Naive B cell (primary cell): ENCODE data around the gene NUCKS1. TPM values are rescaled to one million over a fixed set of nuclear protein-coding genes. Genes with fewer than 3 reads are reported as not detected.
A peak's percentile ranks its signal among the peaks of the same experiment; 100 is the strongest.

Source experiments
- ATAC-seq, 2 donors: fragments of 150-1000 bp; cut with Tn5 transposase; 2 replicates each; pipeline ENCODE4 v1.10.0; 2021; ENCODE audit warnings: low read depth in 2 of 2, mild to moderate bottlenecking in 2 of 2, moderate library complexity in 2 of 2
- DNase-seq: peaks from one replicate; pipeline ENCODE4 v3.0.0; 2022
- H3K27ac Mint-ChIP-seq, 6 donors: one replicate each; pipeline ENCODE4 v1.8.0; 2020 to 2022; ENCODE audit warnings: mild to moderate bottlenecking in 6 of 6, mixed read lengths in 6 of 6, moderate library complexity in 5 of 6, inconsistent platforms in 2 of 6
- H3K27me3 Mint-ChIP-seq, 3 donors: one replicate each; pipeline ENCODE4 v1.8.0; 2021 to 2022; ENCODE audit warnings: mixed read lengths in 3 of 3, mild to moderate bottlenecking in 1 of 3
- H3K36me3 Mint-ChIP-seq, 2 donors: one replicate each; pipeline ENCODE4 v1.8.0; 2020 to 2022; ENCODE audit warnings: mixed read lengths in 2 of 2, inconsistent platforms in 1 of 2, mild to moderate bottlenecking in 1 of 2
- H3K4me1 Mint-ChIP-seq, 3 donors: one replicate each; pipeline ENCODE4 v1.8.0; 2020 to 2022; ENCODE audit warnings: mixed read lengths in 3 of 3, inconsistent platforms in 1 of 3, mild to moderate bottlenecking in 1 of 3, moderate library complexity in 1 of 3
- H3K4me3 Mint-ChIP-seq, 8 donors: one replicate each; pipeline ENCODE4 v1.8.0; 2020 to 2022; ENCODE audit warnings: mild to moderate bottlenecking in 8 of 8, mixed read lengths in 8 of 8, moderate library complexity in 8 of 8, inconsistent platforms in 2 of 8
- H3K9me3 Mint-ChIP-seq, 7 donors: one replicate each; pipeline ENCODE4 v1.8.0; 2020 to 2022; ENCODE audit warnings: mixed read lengths in 7 of 7, mild to moderate bottlenecking in 5 of 7, inconsistent platforms in 2 of 7, moderate library complexity in 1 of 7
- polyA plus RNA-seq, 6 donors: library from polyadenylated mRNA; unstranded; fragments of 300-500 nt; fragmentation: Illumina TruSeq; gene quantifications; one replicate each; pipeline ENCODE4 v1.2.3, GENCODE V29; 2021; ENCODE audit warnings: low read depth in 6 of 6

The NUCKS1 gene
- polyA plus RNA-seq, 6 donors from 2014 or later, result 4.9 to 18.9 (median 16.2) TPM

DNA sequence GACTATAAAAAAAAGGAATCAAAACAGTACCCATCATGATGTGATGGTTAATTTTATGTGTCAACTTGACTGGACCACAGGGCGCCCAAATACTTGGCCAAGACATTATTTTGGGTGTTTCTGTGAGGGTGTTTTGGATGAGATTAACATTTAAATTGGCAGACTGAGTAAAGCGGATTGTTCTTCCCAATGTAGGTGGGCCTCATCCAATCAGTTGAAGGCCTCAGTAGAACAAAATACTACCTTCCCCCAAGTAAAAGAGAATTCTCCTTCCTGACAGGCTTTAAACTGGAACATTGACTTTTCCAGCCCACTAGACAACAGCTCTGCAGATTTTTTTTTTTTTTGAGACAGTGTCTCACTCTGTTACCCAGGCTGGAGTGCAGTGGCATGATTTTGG is 14.6 kb upstream of the NUCKS1 start:
- DNase-seq, result no peak
- no peaks in the 10 kb centered on the region for H3K36me3 Mint-ChIP-seq
- H3K4me1 Mint-ChIP-seq, result peaks cover 0 to 7% (median 2%) of the 10 kb centered on the region in 3 donors
- no peak overlapping the region for H3K4me3 Mint-ChIP-seq
- H3K9me3 Mint-ChIP-seq, result no peaks in the 10 kb centered on the region
- ATAC-seq, result no peak
- H3K27me3 Mint-ChIP-seq, result no peaks in the 10 kb centered on the region
- peak overlapping the region in 1 of 6 donors; percentile 65 for H3K27ac Mint-ChIP-seq

- no peaks in the 10 kb centered on the region for H3K36me3 Mint-ChIP-seq
- H3K4me1 Mint-ChIP-seq, result peaks cover 0 to 7% (median 0%) of the 10 kb centered on the region in 3 donors
- no peaks in the 10 kb centered on the region for H3K9me3 Mint-ChIP-seq
- DNase-seq, result no peak
- no peak for ATAC-seq
- no peak overlapping the region for H3K4me3 Mint-ChIP-seq
- H3K27ac Mint-ChIP-seq, result no peak overlapping the region
- H3K27me3 Mint-ChIP-seq, result no peaks in the 10 kb centered on the region
These were observed 14.0 kb upstream of the NUCKS1 start for GRCh38 chr1:205763980-205764379.

- peaks cover 0 to 5% of the 10 kb centered on the region in 2 donors for H3K36me3 Mint-ChIP-seq
- peak overlapping the region in 1 of 6 donors; percentile 93 for H3K27ac Mint-ChIP-seq
- H3K4me1 Mint-ChIP-seq, result peaks cover 0 to 7% (median 0%) of the 10 kb centered on the region in 3 donors
- H3K27me3 Mint-ChIP-seq, result no peaks in the 10 kb centered on the region
- no peak overlapping the region for H3K4me3 Mint-ChIP-seq
- no peak for ATAC-seq
- no peak for DNase-seq
- no peaks in the 10 kb centered on the region for H3K9me3 Mint-ChIP-seq
These were observed 10.6 kb upstream of the NUCKS1 start for GRCh38 chr1:205760606-205761005.

- Mint-ChIP-seq H3K4me3 (peak overlapping the region in 1 of 8 donors; percentile 35), H3K27me3 (no peaks in the 10 kb centered on the region), H3K27ac (no peak overlapping the region), H3K9me3 (no peaks in the 10 kb centered on the region), H3K4me1 (no peaks in the 10 kb centered on the region), H3K36me3 (peaks cover 0 to 5% of the 10 kb centered on the region in 2 donors)
- no peak for ATAC-seq
- DNase-seq, result no peak
These were observed 6.6 kb upstream of the NUCKS1 start for GRCh38 chr1:205756552-205756951.

GRCh38 chr1:205754857-205755256 is 4.9 kb upstream of the NUCKS1 start:
- no peak overlapping the region for H3K4me3 Mint-ChIP-seq
- H3K4me1 Mint-ChIP-seq, result peaks cover 0 to 10% (median 8%) of the 10 kb centered on the region in 3 donors
- no peak for ATAC-seq
- H3K27me3 Mint-ChIP-seq, result no peaks in the 10 kb centered on the region
- H3K27ac Mint-ChIP-seq, result no peak overlapping the region
- no peaks in the 10 kb centered on the region for H3K9me3 Mint-ChIP-seq
- H3K36me3 Mint-ChIP-seq, result peaks cover 5% of the 10 kb centered on the region in 2 donors
- DNase-seq, result no peak

DNA sequence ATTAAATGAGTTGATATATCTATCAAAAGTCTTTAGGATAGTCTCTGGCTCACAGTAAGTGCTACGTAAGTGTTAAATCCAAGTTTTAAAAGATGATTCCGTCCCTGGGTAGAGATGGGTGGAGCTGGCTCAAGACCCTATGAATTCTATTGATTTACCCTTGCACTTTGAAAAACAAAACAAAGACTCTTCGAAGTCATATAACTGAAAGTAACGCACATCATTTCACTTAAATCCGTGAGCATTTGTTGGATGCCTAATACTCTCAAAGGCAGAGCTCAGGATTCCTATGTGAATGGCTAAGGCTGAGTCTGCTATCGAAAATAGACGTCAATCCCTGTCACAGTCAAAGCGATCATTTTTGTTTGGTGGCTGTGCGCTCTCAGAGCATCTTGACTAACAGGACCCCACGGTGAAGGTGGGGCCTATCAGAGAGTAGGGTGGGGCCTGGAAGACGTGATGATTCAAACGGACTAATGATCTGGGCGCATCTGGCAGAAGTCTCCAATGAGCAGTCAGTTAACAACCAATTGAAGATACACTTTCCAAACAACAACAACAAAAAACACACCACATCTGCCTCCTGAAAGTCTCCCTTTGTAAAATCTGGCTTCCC is 1.2 kb upstream of the NUCKS1 start:
- Mint-ChIP-seq H3K27me3 (no peaks in the 10 kb centered on the region), H3K9me3 (no peaks in the 10 kb centered on the region), H3K4me3 (peak overlapping the region; percentile 89 to 100 (median 95)), H3K4me1 (peaks cover 15 to 36% (median 31%) of the 10 kb centered on the region in 3 donors), H3K36me3 (peaks cover 0 to 8% of the 10 kb centered on the region in 2 donors), H3K27ac (peak overlapping the region in 4 of 6 donors; percentile 40 to 99 (median 98))
- ATAC-seq, result no peak
- no peak for DNase-seq

GRCh38 chr1:205749234-205750137 is 496 bp downstream of the NUCKS1 start:
- DNase-seq (peak; percentile 97), ATAC-seq (peak; percentile 74 to 75)
- Mint-ChIP-seq H3K36me3 (peaks cover 0 to 8% of the 10 kb centered on the region in 2 donors), H3K4me1 (peaks cover 15 to 46% (median 34%) of the 10 kb centered on the region in 3 donors), H3K4me3 (peak overlapping the region; percentile 89 to 100 (median 96)), H3K27ac (peak overlapping the region; percentile 98 to 100 (median 99)), H3K27me3 (no peaks in the 10 kb centered on the region), H3K9me3 (no peaks in the 10 kb centered on the region)

DNA sequence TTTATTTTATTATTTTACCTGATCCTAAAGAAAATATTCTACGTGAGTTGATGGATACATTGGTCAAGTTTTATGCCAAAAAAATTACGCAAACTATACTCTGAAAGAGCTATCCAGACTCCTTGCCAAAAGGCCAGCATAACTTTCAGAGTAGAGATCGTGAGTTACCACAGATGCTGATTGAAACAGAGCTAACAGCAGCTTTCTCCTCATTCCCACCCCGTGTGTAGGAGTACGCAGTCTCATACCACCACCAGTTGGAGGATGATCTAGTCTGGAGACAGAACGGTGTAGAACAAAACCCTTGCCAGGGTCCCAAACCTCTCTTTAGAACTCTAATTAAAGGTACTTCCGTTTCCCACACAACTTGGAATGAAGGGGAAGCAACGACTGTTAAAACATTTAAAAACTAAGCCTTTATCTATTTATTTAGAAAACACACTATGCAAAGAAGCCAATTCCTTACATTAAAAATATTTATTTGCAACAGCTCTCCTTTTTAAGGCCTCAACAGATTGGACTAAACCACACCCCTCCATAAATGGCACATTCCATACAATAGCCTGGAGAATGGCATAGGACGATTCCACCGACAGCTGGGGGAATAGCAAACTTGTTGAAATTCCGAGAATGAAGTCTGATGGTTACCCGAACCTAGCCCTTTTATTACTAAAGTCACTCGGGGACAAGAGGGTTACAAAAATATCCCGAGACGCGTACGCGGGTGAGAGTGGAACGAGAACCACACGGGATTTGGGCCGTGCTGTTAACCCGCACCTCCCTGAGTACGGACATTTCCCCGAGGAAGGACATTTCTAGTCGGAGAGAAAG is 1.4 kb downstream of the NUCKS1 start:
- Mint-ChIP-seq H3K4me1 (peaks cover 19 to 46% (median 40%) of the 10 kb centered on the region in 3 donors), H3K4me3 (peak overlapping the region; percentile 89 to 96 (median 96)), H3K27me3 (no peaks in the 10 kb centered on the region), H3K36me3 (peaks cover 0 to 8% of the 10 kb centered on the region in 2 donors), H3K9me3 (no peaks in the 10 kb centered on the region), H3K27ac (peak overlapping the region; percentile 74 to 98 (median 95))
- no peak for DNase-seq
- ATAC-seq, result peak; percentile 11 to 13

- no peak for ATAC-seq
- H3K36me3 Mint-ChIP-seq, result peaks cover 0 to 8% of the 10 kb centered on the region in 2 donors
These were observed 3.1 kb downstream of the NUCKS1 start for GRCh38 chr1:205746757-205747412.

DNA sequence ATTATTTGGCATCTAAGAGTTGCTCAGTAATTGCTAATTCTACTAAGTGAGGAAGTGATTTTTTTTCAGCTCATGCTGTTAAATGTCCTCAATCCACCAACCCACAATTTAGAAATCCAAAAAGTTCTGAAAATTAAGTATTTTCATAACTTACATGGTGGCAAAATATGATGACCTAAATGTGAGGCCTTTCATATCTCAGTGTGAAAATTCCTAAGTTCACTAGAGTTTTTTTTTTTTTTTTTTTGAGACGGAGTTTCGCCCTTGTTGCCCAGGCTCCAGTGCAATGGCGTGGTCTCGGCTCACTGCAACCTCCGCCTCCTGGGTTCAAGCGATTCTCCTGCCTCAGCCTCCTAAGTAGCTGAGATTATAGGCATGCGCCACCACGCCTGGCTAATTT is 5.6 kb downstream of the NUCKS1 start:
- ATAC-seq (no peak), DNase-seq (no peak)
- no peaks in the 10 kb centered on the region for H3K27me3 Mint-ChIP-seq
- H3K4me1 Mint-ChIP-seq, result peaks cover 34 to 64% (median 50%) of the 10 kb centered on the region in 3 donors
- H3K36me3 Mint-ChIP-seq, result no peaks in the 10 kb centered on the region
- H3K4me3 Mint-ChIP-seq, result no peak overlapping the region
- no peaks in the 10 kb centered on the region for H3K9me3 Mint-ChIP-seq
- H3K27ac Mint-ChIP-seq, result no peak overlapping the region

More at GRCh38 chr1:205746757-205747412, 3.1 kb downstream of the NUCKS1 start:
- Mint-ChIP-seq H3K4me1 (peaks cover 27 to 58% (median 53%) of the 10 kb centered on the region in 3 donors), H3K4me3 (peak overlapping the region in 5 of 8 donors; percentile 7 to 94 (median 22)), H3K27ac (peak overlapping the region in 5 of 6 donors; percentile 1 to 76 (median 50)), H3K27me3 (no peaks in the 10 kb centered on the region), H3K9me3 (no peaks in the 10 kb centered on the region)
- DNase-seq, result no peak

DNA sequence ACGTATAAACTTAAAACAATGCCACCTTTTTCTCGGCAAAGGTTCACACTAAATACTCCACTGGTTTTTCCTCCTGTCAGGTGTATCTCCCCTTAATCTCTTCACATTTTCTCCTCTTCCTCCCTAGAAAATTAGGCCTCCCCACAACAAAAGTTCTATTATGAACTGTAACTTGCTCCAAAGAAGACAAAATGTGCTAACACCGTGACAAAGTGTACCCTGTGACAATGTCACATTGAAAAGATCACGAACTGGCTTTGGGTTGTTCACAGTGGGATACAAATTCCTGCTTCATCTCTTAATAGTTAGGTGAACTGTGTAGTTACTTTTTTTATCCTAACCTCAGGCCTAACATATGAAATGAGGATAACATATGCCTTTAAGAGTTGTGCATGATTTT is 6.0 kb downstream of the NUCKS1 start:
- no peak for DNase-seq
- H3K36me3 Mint-ChIP-seq, result no peaks in the 10 kb centered on the region

GRCh38 chr1:205741681-205742080 is 8.3 kb downstream of the NUCKS1 start:
- no peaks in the 10 kb centered on the region for H3K27me3 Mint-ChIP-seq
- no peak for ATAC-seq
- H3K4me1 Mint-ChIP-seq, result peaks cover 30 to 48% (median 41%) of the 10 kb centered on the region in 3 donors
- no peaks in the 10 kb centered on the region for H3K36me3 Mint-ChIP-seq
- no peak for DNase-seq
- H3K9me3 Mint-ChIP-seq, result no peaks in the 10 kb centered on the region
- no peak overlapping the region for H3K4me3 Mint-ChIP-seq
- peak overlapping the region in 1 of 6 donors; percentile 47 for H3K27ac Mint-ChIP-seq

More for the DNA sequence above, 6.0 kb downstream of the NUCKS1 start:
- H3K27me3 Mint-ChIP-seq, result no peaks in the 10 kb centered on the region
- no peak for ATAC-seq
- H3K27ac Mint-ChIP-seq, result no peak overlapping the region
- no peak overlapping the region for H3K4me3 Mint-ChIP-seq
- peaks cover 34 to 66% (median 50%) of the 10 kb centered on the region in 3 donors for H3K4me1 Mint-ChIP-seq
- no peaks in the 10 kb centered on the region for H3K9me3 Mint-ChIP-seq
